Fibroblast of the aortic adventitia (primary cell): Measurements from ENCODE around the gene MLLT6. TPM values are rescaled to one million over a fixed set of nuclear protein-coding genes. Genes with fewer than 3 reads are reported as not detected.

Experiments used
- DNase-seq: peaks from one replicate; pipeline ENCODE4 v3.0.0-alpha.2; 2010; ENCODE audit warnings: low read depth
- H3K4me3 ChIP-seq: 2 replicates; pipeline ENCODE4 v1.5.1; 2011; ENCODE audit warnings: low read depth, mild to moderate bottlenecking, control low read depth, low read length, moderate library complexity
- total RNA-seq: library from RNA; depleted of rRNA; stranded (reverse); fragments of >200 nt; gene quantifications from 2 replicates; pipeline ENCODE4 v1.2.3, GENCODE V29; 2012; ENCODE audit warnings: low replicate concordance
- TF ChIP-seq, protein P1 (sequence below): IDR thresholded peaks from 2 replicates; pipeline ENCODE4 v1.5.1; 2011; ENCODE audit warnings: mild to moderate bottlenecking, low read length, control low read depth, inconsistent platforms; ENCODE audit not compliant: insufficient read depth

MLLT6 gene
- 19.1 and 38.7 TPM in 2 replicates for total RNA-seq

DNA sequence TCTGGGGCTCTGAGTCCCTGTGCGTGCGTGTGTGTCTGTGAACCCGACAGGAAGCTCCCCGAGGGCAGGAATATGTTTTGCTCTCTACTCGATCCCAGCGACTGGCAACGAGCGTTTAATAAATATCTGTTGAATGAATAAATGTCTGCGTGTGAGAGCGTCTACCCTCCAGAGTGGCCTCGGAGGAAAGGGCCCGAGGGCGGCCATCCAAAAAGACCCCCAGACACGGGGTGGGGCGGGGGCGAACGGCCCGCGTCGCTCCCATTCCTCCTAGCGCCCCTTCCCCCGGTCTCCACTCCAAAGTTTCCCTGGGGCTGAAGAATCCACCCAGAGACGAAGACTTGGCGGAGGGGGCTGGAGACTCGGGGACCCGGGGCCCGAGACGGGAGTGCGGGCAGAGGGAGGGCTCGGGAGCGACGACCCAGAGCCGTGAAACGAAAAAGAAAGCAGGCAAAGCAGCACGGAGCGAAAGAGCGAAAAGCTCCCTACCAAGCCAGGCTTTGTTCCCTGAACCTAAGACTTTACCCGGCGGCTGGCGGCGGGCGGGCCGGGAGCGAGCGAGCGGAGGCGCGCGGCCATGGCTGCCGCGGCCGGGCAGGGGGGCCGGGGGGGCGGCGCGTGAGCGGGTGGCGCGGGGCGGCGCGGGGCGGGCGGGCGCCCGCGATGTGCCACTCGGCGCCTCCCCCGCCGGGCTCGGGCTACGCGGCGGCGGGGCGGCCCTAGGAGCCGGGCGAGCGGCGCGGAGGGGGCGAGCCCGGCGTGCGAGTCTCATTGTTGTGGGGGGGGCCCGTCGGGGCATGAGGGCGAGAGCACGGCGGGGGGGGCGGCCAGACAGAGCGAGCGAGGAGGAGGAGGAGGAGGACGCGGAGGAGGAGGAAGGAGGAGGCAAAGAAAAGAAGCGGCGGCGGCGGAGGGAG, at the start of gene MLLT6:
Gene MLLT6 (plus strand): TSS at position 668 of the 917 bp plus-strand sequence. CDS start 360 bp downstream, outside the sequence.
- TF ChIP-seq, protein P1, sequence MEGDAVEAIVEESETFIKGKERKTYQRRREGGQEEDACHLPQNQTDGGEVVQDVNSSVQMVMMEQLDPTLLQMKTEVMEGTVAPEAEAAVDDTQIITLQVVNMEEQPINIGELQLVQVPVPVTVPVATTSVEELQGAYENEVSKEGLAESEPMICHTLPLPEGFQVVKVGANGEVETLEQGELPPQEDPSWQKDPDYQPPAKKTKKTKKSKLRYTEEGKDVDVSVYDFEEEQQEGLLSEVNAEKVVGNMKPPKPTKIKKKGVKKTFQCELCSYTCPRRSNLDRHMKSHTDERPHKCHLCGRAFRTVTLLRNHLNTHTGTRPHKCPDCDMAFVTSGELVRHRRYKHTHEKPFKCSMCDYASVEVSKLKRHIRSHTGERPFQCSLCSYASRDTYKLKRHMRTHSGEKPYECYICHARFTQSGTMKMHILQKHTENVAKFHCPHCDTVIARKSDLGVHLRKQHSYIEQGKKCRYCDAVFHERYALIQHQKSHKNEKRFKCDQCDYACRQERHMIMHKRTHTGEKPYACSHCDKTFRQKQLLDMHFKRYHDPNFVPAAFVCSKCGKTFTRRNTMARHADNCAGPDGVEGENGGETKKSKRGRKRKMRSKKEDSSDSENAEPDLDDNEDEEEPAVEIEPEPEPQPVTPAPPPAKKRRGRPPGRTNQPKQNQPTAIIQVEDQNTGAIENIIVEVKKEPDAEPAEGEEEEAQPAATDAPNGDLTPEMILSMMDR, result no peak
- peak; percentile 76 for DNase-seq
- H3K4me3 ChIP-seq, result peak within 1 kb of the TSS; percentile 79

DNA sequence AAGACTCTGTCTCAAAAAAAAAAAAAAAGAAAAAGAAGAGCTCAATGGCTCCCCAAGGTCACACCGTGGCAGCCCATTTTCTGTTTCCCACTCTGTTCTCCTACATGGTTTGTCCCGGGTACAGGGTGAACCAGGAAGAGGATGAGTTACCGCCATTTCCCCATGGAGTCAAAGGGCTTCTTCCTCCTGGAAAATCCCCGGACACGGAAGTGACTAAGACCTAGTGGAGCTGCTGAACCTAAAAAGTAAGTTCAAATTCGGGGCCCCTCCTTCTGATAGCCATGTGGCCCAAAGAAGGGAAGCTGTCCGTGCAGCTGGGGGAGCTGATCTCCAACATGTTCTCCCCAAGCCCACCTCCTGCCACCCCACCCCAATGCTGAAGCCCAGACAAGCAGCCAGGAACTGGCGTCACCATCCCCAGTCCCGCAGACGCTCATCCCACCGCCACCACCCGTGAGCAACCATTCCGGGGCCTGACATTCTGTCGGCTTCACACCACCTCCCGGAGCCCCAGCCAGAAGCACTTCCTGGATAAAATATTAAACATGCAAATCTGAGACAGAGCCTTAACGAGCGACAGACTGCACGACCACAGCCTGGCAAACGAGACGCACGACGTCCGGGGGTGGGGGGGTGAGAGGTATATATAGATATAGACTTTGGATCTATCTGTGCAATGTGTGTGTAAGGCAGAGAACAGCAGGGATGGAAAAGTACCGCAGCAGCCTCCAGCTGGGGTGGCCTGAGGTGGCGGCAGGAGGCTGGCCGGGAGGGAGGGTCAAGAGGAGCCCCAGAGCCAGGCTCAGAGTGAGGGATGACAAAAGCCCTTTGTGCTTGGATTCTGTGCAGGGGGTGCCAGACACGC, 47.9 kb upstream of the MLLT6 start:
- no peak for DNase-seq
- TF ChIP-seq, protein P1, result no peak
- H3K4me3 ChIP-seq, result no peak overlapping the region

DNA sequence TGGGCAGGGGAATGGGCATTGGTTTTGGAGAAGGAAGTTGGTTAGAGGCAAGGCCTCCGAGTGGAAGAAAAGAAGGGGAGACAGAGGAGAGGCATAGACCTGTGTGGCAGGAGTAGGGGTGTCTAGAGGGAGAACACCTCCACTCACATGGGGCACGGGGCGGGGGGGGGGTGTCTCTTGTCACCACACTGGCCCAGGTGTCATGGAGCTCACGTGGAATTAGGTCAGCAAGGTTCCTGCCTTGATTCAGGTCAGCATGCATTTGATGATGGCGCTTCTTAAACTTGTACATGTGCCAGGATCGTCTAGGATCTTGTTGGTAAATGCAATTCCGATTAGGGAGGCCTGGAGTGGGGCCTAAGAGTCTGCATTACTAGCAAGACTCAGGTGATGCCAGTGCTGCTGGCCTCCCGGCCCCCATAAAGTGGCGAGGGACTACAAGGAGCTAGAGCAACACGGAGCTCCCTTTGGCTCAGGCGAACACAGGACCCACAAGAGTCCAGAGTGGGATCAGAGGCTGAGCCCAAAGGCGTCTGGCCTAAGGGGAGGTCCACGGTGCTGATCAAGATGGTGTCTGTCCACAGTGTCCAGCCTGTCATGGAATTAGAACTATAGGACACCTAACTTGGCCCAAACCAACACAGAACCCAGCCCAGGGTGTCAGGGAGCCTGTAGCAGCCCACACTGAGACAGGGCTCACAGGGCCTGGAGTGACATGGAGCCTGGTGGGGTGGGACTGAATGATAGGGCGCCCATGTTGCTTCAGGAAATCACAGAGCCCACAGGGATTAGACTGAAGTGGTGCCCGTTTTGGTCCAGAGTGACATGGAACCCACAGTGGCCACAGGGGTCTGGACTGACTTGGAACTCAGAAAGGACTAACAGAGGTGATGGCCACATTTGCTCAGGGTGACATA, 47.0 kb upstream of the MLLT6 start:
- TF ChIP-seq, protein P1, result no peak
- no peak overlapping the region for H3K4me3 ChIP-seq
- DNase-seq, result no peak

DNA sequence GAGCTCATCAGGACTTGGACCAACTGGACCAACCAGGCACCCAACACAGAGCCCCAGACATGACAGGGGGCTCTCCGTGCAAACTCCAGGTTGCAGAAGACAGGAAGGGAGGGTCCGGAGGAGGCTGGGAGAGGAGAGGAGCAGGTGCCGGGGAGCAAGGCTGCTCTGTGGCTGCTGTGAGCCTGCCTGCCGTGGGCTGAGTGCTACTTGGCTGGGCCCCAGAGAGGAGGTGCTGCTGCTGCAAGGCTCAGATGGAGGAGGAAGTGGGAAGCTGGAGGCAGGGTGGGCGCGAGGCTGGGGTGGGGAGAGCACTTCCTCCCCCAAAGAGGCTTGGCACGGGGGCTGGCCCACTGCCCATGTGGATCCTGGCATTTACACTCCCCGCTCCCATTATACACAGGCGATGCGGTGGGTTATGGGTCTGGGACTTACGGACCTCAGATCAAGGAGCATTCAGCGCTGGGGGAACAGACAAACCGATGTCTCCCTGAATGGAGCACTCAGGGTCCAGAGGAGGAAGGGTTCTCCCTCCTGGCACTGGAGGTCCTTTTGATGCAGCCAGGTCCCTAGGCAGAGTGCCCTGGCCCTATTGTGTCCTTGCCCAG, 46.2 kb upstream of the MLLT6 start:
- no peak overlapping the region for H3K4me3 ChIP-seq
- TF ChIP-seq, protein P1, result no peak
- no peak for DNase-seq

DNA sequence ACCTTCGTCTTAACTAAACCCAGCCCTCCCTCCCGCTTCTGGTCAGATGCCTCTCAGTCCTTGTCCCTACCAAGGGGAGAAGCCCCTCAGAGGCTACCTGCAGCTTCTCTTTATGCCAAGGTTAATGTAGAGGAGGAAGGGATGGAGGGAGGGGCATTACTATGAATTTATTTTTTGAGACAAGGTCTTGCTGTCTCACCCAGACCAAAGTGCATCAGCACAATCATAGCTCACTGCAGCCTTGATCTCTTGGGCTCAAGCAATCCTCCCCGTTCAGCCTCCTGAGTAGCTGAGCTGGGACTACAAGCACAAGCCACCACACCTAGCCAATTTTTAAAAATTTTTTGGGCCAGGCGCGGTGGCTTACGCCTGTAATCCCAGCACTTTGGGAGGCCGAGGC, 45.7 kb upstream of the MLLT6 start:
- TF ChIP-seq, protein P1, result no peak

More for the DNA sequence above, 45.7 kb upstream of the MLLT6 start:
- DNase-seq, result no peak
- H3K4me3 ChIP-seq, result no peak overlapping the region
